ENCODE data around the gene PRAMEF12.
"Not testable (repeated sequence)": the region's sequence is repeated elsewhere in the genome, so short reads cannot be mapped to it uniquely, and the experiment has no call there.

The PRAMEF12 gene

DNA sequence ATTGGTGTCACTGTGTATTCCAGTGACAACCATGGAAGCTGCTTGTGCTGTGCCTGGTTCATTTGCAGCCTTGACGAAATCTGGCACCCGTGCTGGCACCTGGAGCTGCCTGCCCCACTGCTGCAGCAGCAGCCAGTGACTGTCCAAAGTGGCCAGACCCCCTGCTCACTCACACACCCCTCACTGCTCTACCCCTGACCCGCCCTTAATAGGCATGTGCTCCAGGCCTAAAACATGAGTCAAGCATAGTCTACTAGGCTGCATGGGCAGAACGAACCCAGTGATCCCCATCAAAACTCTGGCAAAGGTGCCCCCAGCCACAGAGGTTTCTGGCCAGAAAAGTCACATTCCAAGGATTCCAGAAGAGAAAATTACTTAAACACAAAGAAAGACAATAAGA, 25.4 kb downstream of the PRAMEF12 start:
- DNase-seq (ENCODE audit: low read depth) = no peak
- TF ChIP-seq CTCF (IDR thresholded peaks at IDR 0.05; ENCODE audit: control insufficient read depth, insufficient read depth, low read depth, low read length, missing control alignments) = no peak
- H3K4me3 ChIP-seq (ENCODE audit: control insufficient read depth, low read depth, low read length) = no peak overlapping the region

DNA sequence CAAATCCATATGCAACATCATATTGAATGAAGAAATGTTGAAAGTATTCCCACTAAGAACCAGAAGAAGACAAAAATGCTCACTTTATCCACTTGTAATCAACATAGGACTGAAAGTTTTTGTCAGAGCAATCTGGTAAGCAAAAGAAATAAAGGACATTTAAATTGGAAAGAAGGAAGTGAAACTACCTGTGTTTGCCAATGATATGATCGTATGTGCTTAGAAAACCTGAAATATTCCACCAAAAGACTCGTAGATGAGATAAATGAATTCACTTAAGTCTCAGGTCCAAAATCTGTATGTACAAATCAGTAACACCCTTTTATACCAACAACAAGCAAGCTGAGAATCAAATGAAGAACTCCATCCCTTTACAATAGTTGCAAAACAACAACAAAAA, 26.2 kb downstream of the PRAMEF12 start:
- DNase-seq (ENCODE audit: low read depth) = no peak
- no peak overlapping the region for H3K4me3 ChIP-seq (ENCODE audit: control insufficient read depth, low read depth, low read length)
- TF ChIP-seq CTCF (IDR thresholded peaks at IDR 0.05; ENCODE audit: control insufficient read depth, insufficient read depth, low read depth, low read length, missing control alignments) = no peak

- TF ChIP-seq CTCF (IDR thresholded peaks at IDR 0.05; ENCODE audit: control insufficient read depth, insufficient read depth, low read depth, low read length, missing control alignments) = no peak
- no peak for DNase-seq (ENCODE audit: low read depth)
- no peak overlapping the region for H3K4me3 ChIP-seq (ENCODE audit: control insufficient read depth, low read depth, low read length)
Observed at GRCh38 chr1:12809933-12810332, 36.4 kb downstream of the PRAMEF12 start.

GRCh38 chr1:12810691-12811408, 37.3 kb downstream of the PRAMEF12 start:
- TF ChIP-seq CTCF (IDR thresholded peaks at IDR 0.05; ENCODE audit: control insufficient read depth, insufficient read depth, low read depth, low read length, missing control alignments) = no peak
- no peak for DNase-seq (ENCODE audit: low read depth)

GRCh38 chr1:12811409-12811784, 37.9 kb downstream of the PRAMEF12 start:
- no peak overlapping the region for H3K4me3 ChIP-seq (ENCODE audit: control insufficient read depth, low read depth, low read length)
- no peak for DNase-seq (ENCODE audit: low read depth)
- TF ChIP-seq CTCF (IDR thresholded peaks at IDR 0.05; ENCODE audit: control insufficient read depth, insufficient read depth, low read depth, low read length, missing control alignments) = no peak

More at GRCh38 chr1:12810691-12811408, 37.3 kb downstream of the PRAMEF12 start:
- H3K4me3 ChIP-seq (ENCODE audit: control insufficient read depth, low read depth, low read length) = no peak overlapping the region

DNA sequence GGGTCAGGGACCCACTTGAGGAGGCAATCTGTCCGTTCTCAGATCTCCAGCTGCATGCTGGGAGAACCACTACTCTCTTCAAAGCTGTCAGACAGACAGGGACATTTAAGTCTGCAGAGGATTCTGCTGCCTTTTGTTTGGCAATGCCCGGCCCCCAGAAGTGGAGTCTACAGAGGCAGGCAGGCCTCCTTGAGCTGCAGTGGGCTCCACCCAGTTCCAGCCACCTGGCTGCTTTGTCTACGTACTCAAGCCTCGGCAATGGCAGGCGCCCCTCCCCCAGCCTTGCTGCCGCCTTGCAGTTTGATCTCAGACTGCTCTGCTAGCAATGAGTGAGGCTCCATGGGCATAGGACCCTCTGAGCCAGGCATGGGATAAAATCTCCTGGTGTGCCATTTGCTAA, 45.5 kb downstream of the PRAMEF12 start:
- DNase-seq (ENCODE audit: low read depth); H3K4me3 ChIP-seq (ENCODE audit: control insufficient read depth, low read depth, low read length): not testable (repeated sequence)
